ENCODE data around the gene GATA2. TPM values are rescaled to one million over a fixed set of nuclear protein-coding genes. Genes with fewer than 3 reads are reported as not detected.

The GATA2 gene
- total RNA-seq, 2 experiments from 2014 or later = 0.16 to 0.17 TPM

GRCh38 chr3:128493570-128494366 lies 767 bp upstream of the GATA2 start:
- peaks cover 56% of the 10 kb centered on the region for H3K4me1 ChIP-seq (ENCODE audit: insufficient read depth, low read length)
- intact Hi-C loops (cut with DNase I, micrococcal nuclease) = loop anchor here (10.0 kb wide), 2 partner anchors 111 to 319 kb away; no protein-coding TSS in a partner anchor
- no peak overlapping the region for H3K4me3 ChIP-seq (ENCODE audit: low read length)
- ATAC-seq (ENCODE audit: poor library complexity) (no peak), DNase-seq (peak in 1 of 14 experiments; percentile 24)
- peaks cover 34% of the 10 kb centered on the region for H3K4me1 Mint-ChIP-seq (ENCODE audit: low read depth)
- H3K9me3 ChIP-seq (ENCODE audit: control insufficient read depth in 1 of 2, insufficient read depth in 1 of 2, low read length in 2 of 2) = peaks cover 0 to 37% of the 10 kb centered on the region in 2 experiments
- peaks cover 82% of the 10 kb centered on the region for H3K27me3 Mint-ChIP-seq
- ChIA-PET POLR2A (no interaction called here), CTCF (no interaction called here)
- no peaks in the 10 kb centered on the region for H3K36me3 Mint-ChIP-seq (ENCODE audit: low read depth)
- TF ChIP-seq, protein P1, sequence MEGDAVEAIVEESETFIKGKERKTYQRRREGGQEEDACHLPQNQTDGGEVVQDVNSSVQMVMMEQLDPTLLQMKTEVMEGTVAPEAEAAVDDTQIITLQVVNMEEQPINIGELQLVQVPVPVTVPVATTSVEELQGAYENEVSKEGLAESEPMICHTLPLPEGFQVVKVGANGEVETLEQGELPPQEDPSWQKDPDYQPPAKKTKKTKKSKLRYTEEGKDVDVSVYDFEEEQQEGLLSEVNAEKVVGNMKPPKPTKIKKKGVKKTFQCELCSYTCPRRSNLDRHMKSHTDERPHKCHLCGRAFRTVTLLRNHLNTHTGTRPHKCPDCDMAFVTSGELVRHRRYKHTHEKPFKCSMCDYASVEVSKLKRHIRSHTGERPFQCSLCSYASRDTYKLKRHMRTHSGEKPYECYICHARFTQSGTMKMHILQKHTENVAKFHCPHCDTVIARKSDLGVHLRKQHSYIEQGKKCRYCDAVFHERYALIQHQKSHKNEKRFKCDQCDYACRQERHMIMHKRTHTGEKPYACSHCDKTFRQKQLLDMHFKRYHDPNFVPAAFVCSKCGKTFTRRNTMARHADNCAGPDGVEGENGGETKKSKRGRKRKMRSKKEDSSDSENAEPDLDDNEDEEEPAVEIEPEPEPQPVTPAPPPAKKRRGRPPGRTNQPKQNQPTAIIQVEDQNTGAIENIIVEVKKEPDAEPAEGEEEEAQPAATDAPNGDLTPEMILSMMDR (IDR thresholded peaks at IDR 0.05) = no peak
- no peaks in the 10 kb centered on the region for H3K36me3 ChIP-seq (ENCODE audit: insufficient read depth, low read length)
- H3K4me3 Mint-ChIP-seq = peak overlapping the region; percentile 76
- no peaks in the 10 kb centered on the region for H3K9me3 Mint-ChIP-seq
- H3K27me3 ChIP-seq (ENCODE audit: control insufficient read depth in 1 of 2, insufficient read depth in 2 of 2, low read length in 2 of 2) = peaks cover 64 to 86% of the 10 kb centered on the region in 2 experiments
- H3K27ac Mint-ChIP-seq = no peak overlapping the region
- no peak overlapping the region for H3K27ac ChIP-seq (ENCODE audit: low read depth in 1 of 2, low read length in 2 of 2)

- H3K27ac Mint-ChIP-seq = no peak overlapping the region
- intact Hi-C loops (cut with DNase I, micrococcal nuclease) = loop anchor here (10.0 kb wide), 2 partner anchors 113 to 317 kb away; no protein-coding TSS in a partner anchor
- H3K9me3 Mint-ChIP-seq = no peaks in the 10 kb centered on the region
- POLR2A ChIA-PET = interaction anchor here (1.7 kb wide), 1 partner anchor 9 kb away, joined by 4 read pairs; no protein-coding TSS in a partner anchor
- TF ChIP-seq, protein P1 (IDR thresholded peaks at IDR 0.05) = no peak
- ATAC-seq (ENCODE audit: poor library complexity) = no peak
- H3K4me3 ChIP-seq (ENCODE audit: low read length) = no peak overlapping the region
- H3K4me1 Mint-ChIP-seq (ENCODE audit: low read depth) = peaks cover 42% of the 10 kb centered on the region
- peaks cover 67 to 93% of the 10 kb centered on the region in 2 experiments for H3K27me3 ChIP-seq (ENCODE audit: control insufficient read depth in 1 of 2, insufficient read depth in 2 of 2, low read length in 2 of 2)
- H3K9me3 ChIP-seq (ENCODE audit: control insufficient read depth in 1 of 2, insufficient read depth in 1 of 2, low read length in 2 of 2) = peaks cover 0 to 43% of the 10 kb centered on the region in 2 experiments
- CTCF ChIA-PET = no interaction called here
- DNase-seq = peak in 4 of 14 experiments; percentile 24 to 40 (median 36)
- no peaks in the 10 kb centered on the region for H3K36me3 Mint-ChIP-seq (ENCODE audit: low read depth)
- no peaks in the 10 kb centered on the region for H3K36me3 ChIP-seq (ENCODE audit: insufficient read depth, low read length)
- peak overlapping the region; percentile 68 for H3K4me3 Mint-ChIP-seq
- H3K27me3 Mint-ChIP-seq = peaks cover 76% of the 10 kb centered on the region
- H3K4me1 ChIP-seq (ENCODE audit: insufficient read depth, low read length) = peaks cover 65% of the 10 kb centered on the region
- H3K27ac ChIP-seq (ENCODE audit: low read depth in 1 of 2, low read length in 2 of 2) = no peak overlapping the region
These were observed 895 bp downstream of the GATA2 start for GRCh38 chr3:128491941-128492670.

- Histone ChIP-seq H3K27me3 (ENCODE audit: control insufficient read depth in 1 of 2, insufficient read depth in 2 of 2, low read length in 2 of 2) (peaks cover 66 to 96% of the 10 kb centered on the region in 2 experiments), H3K9me3 (ENCODE audit: control insufficient read depth in 1 of 2, insufficient read depth in 1 of 2, low read length in 2 of 2) (peaks cover 0 to 40% of the 10 kb centered on the region in 2 experiments), H3K27ac (ENCODE audit: low read depth in 1 of 2, low read length in 2 of 2) (no peak overlapping the region), H3K4me1 (ENCODE audit: insufficient read depth, low read length) (peaks cover 69% of the 10 kb centered on the region), H3K4me3 (ENCODE audit: low read length) (no peak overlapping the region), H3K36me3 (ENCODE audit: insufficient read depth, low read length) (no peaks in the 10 kb centered on the region)
- Mint-ChIP-seq H3K27me3 (peaks cover 74% of the 10 kb centered on the region), H3K4me1 (ENCODE audit: low read depth) (peaks cover 44% of the 10 kb centered on the region), H3K36me3 (ENCODE audit: low read depth) (no peaks in the 10 kb centered on the region), H3K9me3 (no peaks in the 10 kb centered on the region), H3K27ac (no peak overlapping the region), H3K4me3 (peak overlapping the region; percentile 68)
- DNase-seq (no peak), ATAC-seq (ENCODE audit: poor library complexity) (no peak)
- CTCF ChIA-PET = no interaction called here
- POLR2A ChIA-PET = interaction anchor here (1.7 kb wide), 1 partner anchor 9 kb away, joined by 4 read pairs; no protein-coding TSS in a partner anchor
- TF ChIP-seq, protein P1 (IDR thresholded peaks at IDR 0.05) = no peak
- intact Hi-C loops (cut with DNase I, micrococcal nuclease) = loop anchor here (10.0 kb wide), 2 partner anchors 113 to 317 kb away; no protein-coding TSS in a partner anchor
These were observed 1.4 kb downstream of the GATA2 start for GRCh38 chr3:128491691-128491940.

All from CD4-positive, alpha-beta T cell (primary cell).